Thymus (tissue), 11 donors: ENCODE measurements around the gene TMEM131L. TPM values are rescaled to one million over a fixed set of nuclear protein-coding genes. Genes with fewer than 3 reads are reported as not detected.

Source experiments
- DNase-seq, 9 donors: peaks; one replicate each; pipeline ENCODE4 v3.0.0-alpha.2; 2013; ENCODE audit warnings: low spot score in 9 of 9, low read depth in 6 of 9, missing footprints in 1 of 9
- H3K27ac ChIP-seq, 2 donors: one replicate each; pipeline ENCODE4 v1.5.1; 2013; ENCODE audit warnings: control low read depth in 1 of 2, low read depth in 1 of 2, low read length in 1 of 2, mild to moderate bottlenecking in 1 of 2, moderate library complexity in 1 of 2
- H3K27me3 ChIP-seq, 2 donors: one replicate each; pipeline ENCODE4 v1.5.1; 2013; ENCODE audit warnings: low read length in 1 of 2; ENCODE audit not compliant: control insufficient read depth in 2 of 2, insufficient read depth in 1 of 2
- H3K36me3 ChIP-seq, 2 donors: one replicate each; pipeline ENCODE4 v1.5.1; 2013; ENCODE audit warnings: low read length in 1 of 2, mild to moderate bottlenecking in 1 of 2, moderate library complexity in 1 of 2; ENCODE audit not compliant: control insufficient read depth in 2 of 2, insufficient read depth in 2 of 2
- H3K4me1 ChIP-seq, 2 donors: one replicate each; pipeline ENCODE4 v1.5.1; 2013; ENCODE audit warnings: low read length in 2 of 2; ENCODE audit not compliant: control insufficient read depth in 2 of 2, insufficient read depth in 2 of 2
- H3K4me3 ChIP-seq, 2 donors: one replicate each; pipeline ENCODE4 v1.5.1; 2013; ENCODE audit warnings: low read length in 2 of 2, control low read depth in 1 of 2, mild to moderate bottlenecking in 1 of 2
- H3K9me3 ChIP-seq, 2 donors: one replicate each; pipeline ENCODE4 v1.5.1; 2013; ENCODE audit warnings: low read length in 1 of 2, mild to moderate bottlenecking in 1 of 2; ENCODE audit not compliant: control insufficient read depth in 2 of 2, insufficient read depth in 1 of 2
- whole genome bisulfite sequencing: extraction: QIAGEN DNeasy Blood & Tissue Kit; methylation state at CpG from one replicate; pipeline ENCODE4 v1.1.7; 2013; 5-methylcytosine and 5-hydroxymethylcytosine counted together
- polyA plus RNA-seq: library from polyadenylated mRNA; stranded (reverse); fragments of 200-250 nt; gene quantifications from one replicate; pipeline ENCODE4 v1.2.3, GENCODE V29; 2013
- total RNA-seq: library from RNA; stranded (reverse); fragments of 120-200 nt; gene quantifications from one replicate; pipeline ENCODE4 v1.2.4, GENCODE V29; 2013
- donor health status: healthy.

TMEM131L gene
- total and polyA plus RNA-seq, 2 donors, result 32.8 to 40.9 TPM

DNA sequence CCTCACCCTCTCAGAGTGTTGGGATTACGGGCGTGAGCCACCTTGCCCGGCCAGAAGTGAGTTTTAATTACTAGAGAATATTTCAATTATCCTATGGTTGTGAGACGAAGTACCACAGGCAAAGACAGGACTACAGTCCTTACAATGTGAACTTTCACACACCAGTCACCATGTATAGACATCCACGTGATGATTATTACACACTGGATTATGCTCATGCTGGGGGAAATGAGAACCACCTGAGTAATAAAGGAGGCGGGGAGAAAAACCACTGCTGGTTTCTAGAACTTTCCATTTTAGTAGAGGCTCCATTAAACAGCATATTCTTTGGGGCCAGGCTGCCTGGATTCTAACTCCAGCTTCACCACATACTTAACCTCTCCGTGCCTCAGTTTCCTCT lies 175.4 kb downstream of the TMEM131L start:
- DNase-seq, result no peak
- 92% methylated on average over 7 of the region's 7 CpGs for WGBS
- Histone ChIP-seq H3K27me3 (no peaks in the 10 kb centered on the region), H3K27ac (no peak overlapping the region), H3K4me1 (no peaks in the 10 kb centered on the region), H3K36me3 (peaks cover 9 to 20% of the 10 kb centered on the region in 2 donors), H3K9me3 (peaks cover 0 to 1% of the 10 kb centered on the region in 2 donors), H3K4me3 (no peak overlapping the region)

- Histone ChIP-seq H3K27me3 (no peaks in the 10 kb centered on the region), H3K9me3 (peaks cover 0 to 1% of the 10 kb centered on the region in 2 donors), H3K4me1 (no peaks in the 10 kb centered on the region), H3K36me3 (peaks cover 0 to under 1% of the 10 kb centered on the region in 2 donors), H3K27ac (no peak overlapping the region), H3K4me3 (no peak overlapping the region)
- peak in 5 of 9 donors; percentile 18 to 63 (median 26) for DNase-seq
- 88% methylated on average over 9 of the region's 9 CpGs for whole genome bisulfite sequencing
Measured at GRCh38 chr4:153643406-153644383, 177.5 kb downstream of the TMEM131L start.

- 96% methylated on average over 1 of the region's 1 CpG for whole genome bisulfite sequencing
Measured at GRCh38 chr4:153645183-153645582, 179.0 kb downstream of the TMEM131L start.

DNA sequence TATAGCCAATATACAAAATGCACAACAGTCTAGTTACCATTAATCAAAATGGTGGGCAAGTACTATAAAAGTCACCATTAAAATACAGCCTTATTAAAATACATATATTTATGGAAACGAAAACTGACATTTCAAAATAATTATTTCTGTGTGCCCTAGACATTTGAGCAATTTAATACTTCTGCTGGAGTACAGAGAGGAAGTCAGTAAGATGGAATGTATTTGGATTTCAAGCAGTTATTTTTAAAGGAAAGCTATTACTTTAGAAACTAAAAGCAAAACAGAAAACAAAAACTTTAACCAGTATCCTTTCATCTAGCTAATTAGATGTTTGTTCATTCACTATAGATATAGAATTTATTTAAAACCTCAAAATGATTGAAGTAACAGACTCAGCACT lies 180.1 kb downstream of the TMEM131L start:
- no peak for DNase-seq
- H3K27me3 ChIP-seq, result no peaks in the 10 kb centered on the region
- no peak overlapping the region for H3K27ac ChIP-seq
- WGBS, result 97% methylated on average over 1 of the region's 1 CpG
- no peaks in the 10 kb centered on the region for H3K36me3 ChIP-seq
- H3K4me3 ChIP-seq, result no peak overlapping the region
- peaks cover 0 to 1% of the 10 kb centered on the region in 2 donors for H3K9me3 ChIP-seq
- peaks cover 0 to 4% of the 10 kb centered on the region in 2 donors for H3K4me1 ChIP-seq

More at GRCh38 chr4:153645183-153645582, 179.0 kb downstream of the TMEM131L start:
- H3K4me1 ChIP-seq, result no peaks in the 10 kb centered on the region
- no peak overlapping the region for H3K4me3 ChIP-seq
- no peak for DNase-seq
- no peaks in the 10 kb centered on the region for H3K36me3 ChIP-seq
- H3K9me3 ChIP-seq, result peaks cover 0 to 1% of the 10 kb centered on the region in 2 donors
- no peak overlapping the region for H3K27ac ChIP-seq
- H3K27me3 ChIP-seq, result no peaks in the 10 kb centered on the region

GRCh38 chr4:153646978-153647377 lies 180.8 kb downstream of the TMEM131L start:
- Histone ChIP-seq H3K4me1 (peaks cover 0 to 11% of the 10 kb centered on the region in 2 donors), H3K27ac (no peak overlapping the region), H3K36me3 (no peaks in the 10 kb centered on the region), H3K4me3 (no peak overlapping the region), H3K9me3 (peaks cover 0 to 1% of the 10 kb centered on the region in 2 donors), H3K27me3 (no peaks in the 10 kb centered on the region)
- WGBS, result 100% methylated on average over 1 of the region's 1 CpG
- no peak for DNase-seq

- Histone ChIP-seq H3K27me3 (no peaks in the 10 kb centered on the region), H3K9me3 (peaks cover 0 to 1% of the 10 kb centered on the region in 2 donors), H3K27ac (no peak overlapping the region), H3K4me1 (peaks cover 0 to 18% of the 10 kb centered on the region in 2 donors), H3K4me3 (no peak overlapping the region), H3K36me3 (no peaks in the 10 kb centered on the region)
- 76% methylated on average over 4 of the region's 4 CpGs for WGBS
- no peak for DNase-seq
Measured at GRCh38 chr4:153647975-153648374, 181.8 kb downstream of the TMEM131L start.

DNA sequence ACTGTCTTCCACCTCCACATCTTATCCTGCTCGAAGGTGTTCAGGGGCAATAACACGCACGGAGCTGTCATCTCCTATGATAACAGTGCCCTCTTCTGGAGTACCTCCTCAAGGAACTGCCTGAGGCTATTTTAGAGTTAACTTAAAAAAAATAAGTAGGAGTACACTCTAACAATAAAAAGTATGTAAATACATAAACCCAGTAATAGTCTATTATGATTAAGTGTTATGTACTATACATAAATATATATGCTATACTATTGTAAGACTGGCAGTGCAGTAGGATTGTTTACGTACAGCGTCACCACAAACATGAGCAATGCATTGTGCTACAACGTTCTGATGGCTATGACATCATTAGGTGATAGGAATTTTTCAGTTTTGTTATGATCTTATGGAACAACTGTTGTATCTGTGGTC lies 183.4 kb downstream of the TMEM131L start:
- 92% methylated on average over 6 of the region's 6 CpGs for WGBS
- Histone ChIP-seq H3K4me3 (no peak overlapping the region), H3K27me3 (no peaks in the 10 kb centered on the region), H3K27ac (no peak overlapping the region), H3K9me3 (peaks cover 0 to 1% of the 10 kb centered on the region in 2 donors), H3K36me3 (no peaks in the 10 kb centered on the region), H3K4me1 (peaks cover 0 to 18% of the 10 kb centered on the region in 2 donors)
- DNase-seq, result peak in 1 of 9 donors; percentile 45

- no peak overlapping the region for H3K4me3 ChIP-seq
- no peaks in the 10 kb centered on the region for H3K9me3 ChIP-seq
- peak overlapping the region; percentile 56 to 67 for H3K27ac ChIP-seq
- H3K36me3 ChIP-seq, result no peaks in the 10 kb centered on the region
- no peak for DNase-seq
- no peaks in the 10 kb centered on the region for H3K27me3 ChIP-seq
- peaks cover 0 to 18% of the 10 kb centered on the region in 2 donors for H3K4me1 ChIP-seq
- WGBS, result 84% methylated on average over 3 of the region's 3 CpGs
Measured at GRCh38 chr4:153651116-153651515, 185.0 kb downstream of the TMEM131L start.

DNA sequence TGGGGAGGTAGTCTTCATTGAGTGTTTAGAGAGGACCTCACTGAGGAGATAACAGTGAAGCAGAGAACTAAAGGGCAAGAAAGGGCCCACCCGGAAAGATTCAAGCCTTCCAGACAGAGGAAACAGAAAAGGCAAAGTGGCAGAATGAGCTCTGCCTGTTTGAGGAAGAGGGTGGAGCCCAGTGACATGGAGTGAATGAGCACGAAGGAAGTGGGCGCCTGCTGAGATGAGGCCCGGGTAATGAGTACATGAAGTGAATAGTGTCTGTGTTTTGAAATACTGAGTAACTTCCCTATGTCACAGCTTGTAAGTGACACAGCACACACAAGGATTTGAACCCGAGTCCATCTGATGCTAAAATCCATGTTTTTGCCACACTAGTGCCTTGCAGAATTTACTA lies 185.4 kb downstream of the TMEM131L start:
- 40% methylated on average over 5 of the region's 5 CpGs for WGBS
- H3K4me1 ChIP-seq, result peaks cover 0 to 18% of the 10 kb centered on the region in 2 donors
- H3K9me3 ChIP-seq, result no peaks in the 10 kb centered on the region
- H3K36me3 ChIP-seq, result no peaks in the 10 kb centered on the region
- no peaks in the 10 kb centered on the region for H3K27me3 ChIP-seq
- H3K4me3 ChIP-seq, result no peak overlapping the region
- H3K27ac ChIP-seq, result peak overlapping the region; percentile 56 to 67
- DNase-seq, result peak in 8 of 9 donors; percentile 24 to 78 (median 38)
